ENCODE measurements around the gene DOCK7. TPM values are rescaled to one million over a fixed set of nuclear protein-coding genes. Genes with fewer than 3 reads are reported as not detected.
"Not testable (repeated sequence)": the region's sequence is repeated elsewhere in the genome, so short reads cannot be mapped to it uniquely, and the experiment has no call there.

Gene DOCK7
- total RNA-seq, 2 experiments from 2014 or later: 6.0 to 7.9 TPM

DNA sequence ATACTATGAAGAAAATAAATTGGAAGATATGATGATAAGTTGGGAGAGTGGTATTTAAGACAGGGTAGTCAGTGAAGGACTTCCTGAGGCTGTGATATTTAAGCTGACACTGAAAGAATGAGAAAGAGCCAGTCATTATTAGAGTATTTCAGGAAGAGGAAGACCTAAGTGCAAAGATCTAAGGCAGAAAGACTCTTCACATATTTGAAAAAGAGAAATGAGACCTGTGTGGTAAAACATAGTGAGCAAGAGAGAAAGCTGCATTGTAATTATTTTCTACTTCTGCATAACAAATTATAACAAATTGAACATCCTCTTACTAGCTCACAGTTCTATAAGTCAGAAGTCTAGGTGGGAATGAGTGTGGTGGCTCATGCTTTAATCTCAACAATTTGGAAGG lies 34.6 kb upstream of the DOCK7 start:
- Histone ChIP-seq H3K9me3 (ENCODE audit: control insufficient read depth in 1 of 2, insufficient read depth in 1 of 2, low read length in 2 of 2) (no peaks in the 10 kb centered on the region), H3K27ac (ENCODE audit: low read depth in 1 of 2, low read length in 2 of 2) (no peak overlapping the region), H3K4me3 (ENCODE audit: low read length) (no peak overlapping the region), H3K27me3 (ENCODE audit: control insufficient read depth in 1 of 2, insufficient read depth in 2 of 2, low read length in 2 of 2) (no peaks in the 10 kb centered on the region), H3K4me1 (ENCODE audit: insufficient read depth, low read length) (no peaks in the 10 kb centered on the region), H3K36me3 (ENCODE audit: insufficient read depth, low read length) (no peaks in the 10 kb centered on the region)
- intact Hi-C loops (cut with DNase I, micrococcal nuclease): no loop called here
- Mint-ChIP-seq H3K27ac (no peak overlapping the region), H3K36me3 (ENCODE audit: low read depth) (no peaks in the 10 kb centered on the region), H3K4me1 (ENCODE audit: low read depth) (peaks cover 3% of the 10 kb centered on the region), H3K27me3 (peaks cover 3% of the 10 kb centered on the region), H3K9me3 (no peaks in the 10 kb centered on the region), H3K4me3 (no peak overlapping the region)
- no peak for TF ChIP-seq CTCF (IDR thresholded peaks at IDR 0.05)
- ChIA-PET POLR2A (no interaction called here), CTCF (interaction anchor here (1.0 to 1.2 kb wide), 2 partner anchors 13 to 23 kb away, joined by 3 read pairs; no protein-coding TSS in a partner anchor)
- ATAC-seq (ENCODE audit: poor library complexity) (no peak), DNase-seq (peak in 1 of 14 experiments; percentile 9)

DNA sequence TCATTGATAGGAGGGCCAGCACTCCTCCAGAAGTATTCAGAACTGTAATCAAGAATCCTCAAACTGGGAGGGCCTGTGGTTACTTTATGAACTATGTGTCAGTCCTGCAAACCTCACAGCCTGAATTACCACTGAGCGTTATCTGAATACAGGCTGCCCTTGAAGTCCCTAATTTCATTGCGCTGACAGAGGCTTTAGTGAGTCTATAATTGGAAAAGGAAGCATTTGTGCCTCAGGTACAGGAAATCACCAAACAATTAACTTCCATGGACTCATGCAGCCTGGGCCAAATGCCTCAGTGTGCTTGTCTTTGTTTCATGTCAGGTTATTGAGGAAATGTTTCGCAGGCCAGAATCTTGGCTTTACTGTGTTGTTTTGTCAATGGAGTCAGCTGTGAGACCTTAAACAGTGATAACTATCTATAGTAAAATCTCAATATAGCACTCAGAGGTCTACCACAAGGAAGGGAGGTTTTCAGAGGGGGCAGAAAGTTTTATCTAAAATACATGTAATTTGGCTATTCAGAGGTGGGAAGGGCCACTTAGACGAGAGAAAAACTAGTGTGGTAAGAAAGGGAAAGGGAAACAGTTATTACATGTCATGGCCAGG lies 32.9 kb upstream of the DOCK7 start:
- Mint-ChIP-seq H3K4me1 (ENCODE audit: low read depth) (peaks cover 3% of the 10 kb centered on the region), H3K36me3 (ENCODE audit: low read depth) (no peaks in the 10 kb centered on the region), H3K9me3 (no peaks in the 10 kb centered on the region), H3K4me3 (no peak overlapping the region), H3K27ac (no peak overlapping the region), H3K27me3 (no peaks in the 10 kb centered on the region)
- Histone ChIP-seq H3K9me3 (ENCODE audit: control insufficient read depth in 1 of 2, insufficient read depth in 1 of 2, low read length in 2 of 2) (no peaks in the 10 kb centered on the region), H3K4me1 (ENCODE audit: insufficient read depth, low read length) (no peaks in the 10 kb centered on the region), H3K4me3 (ENCODE audit: low read length) (no peak overlapping the region), H3K27ac (ENCODE audit: low read depth in 1 of 2, low read length in 2 of 2) (no peak overlapping the region), H3K36me3 (ENCODE audit: insufficient read depth, low read length) (no peaks in the 10 kb centered on the region), H3K27me3 (ENCODE audit: control insufficient read depth in 1 of 2, insufficient read depth in 2 of 2, low read length in 2 of 2) (no peaks in the 10 kb centered on the region)
- ChIA-PET CTCF (no interaction called here), POLR2A (no interaction called here)
- intact Hi-C loops (cut with DNase I, micrococcal nuclease): no loop called here
- ATAC-seq (ENCODE audit: poor library complexity): no peak
- no peak for DNase-seq
- TF ChIP-seq CTCF (IDR thresholded peaks at IDR 0.05): no peak

DNA sequence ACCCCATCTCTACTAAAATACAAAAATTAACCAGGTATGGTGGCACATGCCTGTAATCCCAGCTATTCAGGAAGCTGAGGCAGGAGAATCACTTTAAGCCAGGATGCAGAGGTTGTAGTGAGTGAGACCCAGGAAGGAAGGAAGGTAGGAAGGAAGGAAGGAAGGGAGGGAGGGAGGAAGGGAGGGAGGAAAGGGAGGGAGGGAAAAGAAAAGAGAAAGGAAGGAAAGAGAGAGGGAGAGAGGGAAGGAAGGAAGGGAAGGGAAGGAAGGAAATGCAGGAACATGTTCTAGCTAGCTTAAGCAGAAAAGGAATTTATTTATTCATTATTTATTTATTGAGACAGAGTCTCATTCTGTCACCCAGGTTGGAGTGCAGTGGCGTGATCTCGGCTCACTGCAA lies 30.2 kb upstream of the DOCK7 start:
- H3K4me1 ChIP-seq (ENCODE audit: insufficient read depth, low read length); H3K4me1 Mint-ChIP-seq (ENCODE audit: low read depth); DNase-seq; CTCF ChIA-PET; H3K9me3 ChIP-seq (ENCODE audit: control insufficient read depth in 1 of 2, insufficient read depth in 1 of 2, low read length in 2 of 2); H3K9me3 Mint-ChIP-seq; H3K27me3 ChIP-seq (ENCODE audit: control insufficient read depth in 1 of 2, insufficient read depth in 2 of 2, low read length in 2 of 2); H3K27ac Mint-ChIP-seq; ATAC-seq (ENCODE audit: poor library complexity); POLR2A ChIA-PET; H3K4me3 ChIP-seq (ENCODE audit: low read length); H3K27ac ChIP-seq (ENCODE audit: low read depth in 1 of 2, low read length in 2 of 2); H3K4me3 Mint-ChIP-seq; intact Hi-C loops (cut with DNase I, micrococcal nuclease); H3K36me3 ChIP-seq (ENCODE audit: insufficient read depth, low read length); H3K27me3 Mint-ChIP-seq; H3K36me3 Mint-ChIP-seq (ENCODE audit: low read depth): not testable (repeated sequence)

DNA sequence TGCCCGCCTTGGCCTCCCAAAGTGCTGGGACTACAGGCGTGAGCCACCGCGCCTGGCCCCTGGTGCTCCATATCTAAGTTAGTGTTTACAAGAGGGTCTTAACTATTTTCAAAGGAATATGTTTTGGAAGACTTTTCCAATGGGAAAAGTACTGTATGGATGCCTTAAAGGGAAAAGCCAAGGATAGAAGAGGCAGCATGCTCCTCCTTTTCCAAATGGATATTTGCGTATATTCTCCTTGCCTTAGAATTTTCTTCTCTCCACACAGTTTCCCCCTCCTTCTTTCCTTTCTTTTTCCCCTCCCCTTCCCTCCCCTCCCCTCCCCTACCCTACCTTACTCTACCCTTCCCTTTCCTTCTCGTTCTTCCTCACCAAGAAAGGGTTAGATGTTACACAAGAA lies 29.3 kb upstream of the DOCK7 start:
- DNase-seq: no peak
- no peaks in the 10 kb centered on the region for H3K9me3 Mint-ChIP-seq

More for the DNA sequence above, 29.3 kb upstream of the DOCK7 start:
- Histone ChIP-seq H3K27me3 (ENCODE audit: control insufficient read depth in 1 of 2, insufficient read depth in 2 of 2, low read length in 2 of 2) (no peaks in the 10 kb centered on the region), H3K9me3 (ENCODE audit: control insufficient read depth in 1 of 2, insufficient read depth in 1 of 2, low read length in 2 of 2) (no peaks in the 10 kb centered on the region), H3K4me3 (ENCODE audit: low read length) (no peak overlapping the region), H3K36me3 (ENCODE audit: insufficient read depth, low read length) (no peaks in the 10 kb centered on the region), H3K27ac (ENCODE audit: low read depth in 1 of 2, low read length in 2 of 2) (no peak overlapping the region), H3K4me1 (ENCODE audit: insufficient read depth, low read length) (no peaks in the 10 kb centered on the region)
- POLR2A ChIA-PET: no interaction called here
- Mint-ChIP-seq H3K4me1 (ENCODE audit: low read depth) (no peaks in the 10 kb centered on the region), H3K27ac (no peak overlapping the region), H3K36me3 (ENCODE audit: low read depth) (no peaks in the 10 kb centered on the region), H3K4me3 (no peak overlapping the region), H3K27me3 (no peaks in the 10 kb centered on the region)
- intact Hi-C loops (cut with DNase I, micrococcal nuclease): no loop called here
- no peak for TF ChIP-seq CTCF (IDR thresholded peaks at IDR 0.05)
- no peak for ATAC-seq (ENCODE audit: poor library complexity)
- CTCF ChIA-PET: no interaction called here
